Activated naive CD4-positive, alpha-beta T cell treated with anti-CD3 and anti-CD28 coated beads for 36 hours (primary cell): Measurements from ENCODE around the gene TAS1R3. TPM values are rescaled to one million over a fixed set of nuclear protein-coding genes. Genes with fewer than 3 reads are reported as not detected.

Experiments
- CTCF ChIA-PET: fragments of 350-600 bp; sonication (Branson Sonifier 250); formaldehyde crosslinking; loops from one replicate; lab custom pipeline; 2021; ENCODE audit warnings: antibody characterized with exemption; lab: Charles Lee
- DNase-seq: peaks from one replicate; pipeline ENCODE4 v3.0.0-alpha.2; 2020
- H3K27ac Mint-ChIP-seq: one replicate; pipeline ENCODE4 v1.8.0; 2021; ENCODE audit warnings: mild to moderate bottlenecking, mixed read lengths
- H3K27me3 Mint-ChIP-seq: one replicate; pipeline ENCODE4 v1.8.0; 2021; ENCODE audit warnings: low read depth, mixed read lengths
- H3K36me3 Mint-ChIP-seq: one replicate; pipeline ENCODE4 v1.8.0; 2021; ENCODE audit warnings: low read depth, mixed read lengths
- H3K4me1 Mint-ChIP-seq: one replicate; pipeline ENCODE4 v1.8.0; 2021; ENCODE audit warnings: low read depth, mixed read lengths
- H3K4me3 Mint-ChIP-seq: one replicate; pipeline ENCODE4 v1.8.0; 2021; ENCODE audit warnings: mild to moderate bottlenecking, moderate library complexity, mixed read lengths
- H3K9me3 Mint-ChIP-seq: one replicate; pipeline ENCODE4 v1.8.0; 2021; ENCODE audit warnings: mixed read lengths
- intact Hi-C: fragments of 100-400 bp; cut with micrococcal nuclease; formaldehyde crosslinking; loops from one replicate; pipeline ENCODE4 v1.15.1; 2023
- total RNA-seq, 2 experiments: library from RNA; stranded (reverse); gene quantifications; one replicate each; pipeline ENCODE4 v1.2.3, GENCODE V29; 2021

TAS1R3 gene
- total RNA-seq, 2 experiments from 2014 or later: 0.10 to 0.14 TPM

DNA sequence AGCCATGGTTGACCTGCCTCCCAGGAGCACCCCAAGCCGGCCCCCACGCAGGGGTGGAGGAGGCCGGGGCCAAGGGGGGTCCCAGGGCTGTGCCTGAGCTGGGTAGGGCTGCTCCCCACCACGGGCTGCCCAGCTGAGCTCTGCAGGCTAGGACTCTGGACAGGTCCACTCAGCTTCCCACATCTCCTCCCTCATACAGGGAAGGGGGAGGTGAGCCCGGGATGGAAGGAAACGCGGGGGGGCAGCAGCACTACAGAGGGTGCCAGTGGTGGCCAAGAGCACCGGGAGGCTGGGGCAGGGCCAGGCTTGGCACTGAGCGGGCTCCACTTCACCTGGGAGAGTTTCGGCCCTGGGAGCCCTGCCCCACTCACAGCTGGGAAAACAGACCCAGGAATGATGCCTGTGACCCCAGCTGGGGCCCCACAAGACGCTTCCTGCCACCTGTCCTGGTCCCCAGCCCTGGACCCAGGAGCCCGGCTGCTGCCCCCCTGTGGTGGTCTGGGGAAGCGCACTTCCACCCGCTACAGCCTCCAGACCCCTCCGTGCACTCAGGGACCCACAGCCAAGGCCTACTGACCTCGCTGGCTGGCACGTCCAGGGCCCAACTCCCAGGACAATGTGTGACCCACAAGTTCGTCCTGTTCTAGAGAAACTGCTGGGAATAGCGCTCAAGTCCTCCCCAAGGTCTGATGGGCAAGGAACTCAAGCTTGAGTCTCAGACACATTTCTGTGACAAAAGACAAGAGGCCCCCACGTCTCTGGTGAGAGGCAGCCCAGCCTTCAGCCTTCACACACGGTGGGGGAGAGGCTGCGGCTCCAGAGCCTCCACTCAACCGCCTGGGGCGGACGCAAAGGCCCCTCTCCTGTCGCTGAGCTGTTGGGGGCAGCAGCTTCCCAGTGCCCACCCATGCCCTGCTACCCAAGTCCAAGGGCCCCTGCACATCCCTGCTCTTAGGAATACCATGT is 40.9 kb downstream of the TAS1R3 start:
- Mint-ChIP-seq H3K4me3 (no peak overlapping the region), H3K27ac (no peak overlapping the region)
- CTCF ChIA-PET: interaction anchor here (0.7 to 2.6 kb wide), 13 partner anchors 18 to 249 kb away, joined by 3 to 11 read pairs (median 3); no protein-coding TSS in a partner anchor

GRCh38 chr1:1373051-1373814 is 42.2 kb downstream of the TAS1R3 start:
- DNase-seq: no peak
- Mint-ChIP-seq H3K4me3 (peak overlapping the region; percentile 89), H3K4me1 (peaks cover 25% of the 10 kb centered on the region), H3K9me3 (no peaks in the 10 kb centered on the region), H3K36me3 (peaks cover 1% of the 10 kb centered on the region), H3K27me3 (no peaks in the 10 kb centered on the region), H3K27ac (peak overlapping the region; percentile 36)
- CTCF ChIA-PET: no interaction called here
- intact Hi-C loops: no loop called here

More for the DNA sequence above, 40.9 kb downstream of the TAS1R3 start:
- Mint-ChIP-seq H3K4me1 (peaks cover 25% of the 10 kb centered on the region), H3K27me3 (no peaks in the 10 kb centered on the region), H3K36me3 (peaks cover 1% of the 10 kb centered on the region), H3K9me3 (no peaks in the 10 kb centered on the region)
- DNase-seq: peak; percentile 85
- intact Hi-C loops: loop anchor here (1.0 kb wide), 3 partner anchors 67 to 339 kb away; no protein-coding TSS in a partner anchor

- peaks cover 25% of the 10 kb centered on the region for H3K4me1 Mint-ChIP-seq
These were observed 42.9 kb downstream of the TAS1R3 start for GRCh38 chr1:1373815-1374588.

GRCh38 chr1:1374589-1374928 is 43.5 kb downstream of the TAS1R3 start:
- intact Hi-C loops: loop anchor here (2.0 kb wide), 1 partner anchor 50 kb away; the partner anchor contains the start of genes CPTP and INTS11
- H3K9me3 Mint-ChIP-seq: no peaks in the 10 kb centered on the region
- H3K4me3 Mint-ChIP-seq: peak overlapping the region; percentile 89

More at GRCh38 chr1:1373815-1374588, 42.9 kb downstream of the TAS1R3 start:
- peak overlapping the region; percentile 68 for H3K27ac Mint-ChIP-seq
- peaks cover 1% of the 10 kb centered on the region for H3K36me3 Mint-ChIP-seq
- H3K9me3 Mint-ChIP-seq: no peaks in the 10 kb centered on the region
- DNase-seq: no peak
- intact Hi-C loops: loop anchor here (2.0 kb wide), 1 partner anchor 49 kb away; the partner anchor contains the start of genes CPTP and INTS11
- peak overlapping the region; percentile 89 for H3K4me3 Mint-ChIP-seq
- CTCF ChIA-PET: no interaction called here
- H3K27me3 Mint-ChIP-seq: no peaks in the 10 kb centered on the region

GRCh38 chr1:1374929-1375662 is 44.0 kb downstream of the TAS1R3 start, which contains the start of gene AURKAIP1:
AURKAIP1 (minus strand) TSS chr1:1375207; CDS start chr1:1374756, 451 bp downstream.
- CTCF ChIA-PET: interaction anchor here (1.3 kb wide), 2 partner anchors 20 to 27 kb away, joined by 3 read pairs; no protein-coding TSS in a partner anchor
- peaks cover 25% of the 10 kb centered on the region for H3K4me1 Mint-ChIP-seq
- intact Hi-C loops: loop anchor here (1.0 to 2.0 kb wide), 9 partner anchors 24 to 259 kb away; partner anchors contain the start of genes C1orf159, CCNL2, CPTP and DVL1
- H3K4me3 Mint-ChIP-seq: peak within 1 kb of the TSS; percentile 89
- H3K27ac Mint-ChIP-seq: peak within 1 kb of the TSS; percentile 90
- H3K27me3 Mint-ChIP-seq: no peaks in the 10 kb centered on the region
- no peaks in the 10 kb centered on the region for H3K9me3 Mint-ChIP-seq
- peak; percentile 98 for DNase-seq
- peaks cover 1% of the 10 kb centered on the region for H3K36me3 Mint-ChIP-seq

More at GRCh38 chr1:1374589-1374928, 43.5 kb downstream of the TAS1R3 start:
- peaks cover 25% of the 10 kb centered on the region for H3K4me1 Mint-ChIP-seq
- peaks cover 1% of the 10 kb centered on the region for H3K36me3 Mint-ChIP-seq
- no peaks in the 10 kb centered on the region for H3K27me3 Mint-ChIP-seq
- CTCF ChIA-PET: interaction anchor here (1.3 kb wide), 1 partner anchor 26 kb away, joined by 3 read pairs; no protein-coding TSS in a partner anchor
- H3K27ac Mint-ChIP-seq: peak overlapping the region; percentile 68
- DNase-seq: no peak

DNA sequence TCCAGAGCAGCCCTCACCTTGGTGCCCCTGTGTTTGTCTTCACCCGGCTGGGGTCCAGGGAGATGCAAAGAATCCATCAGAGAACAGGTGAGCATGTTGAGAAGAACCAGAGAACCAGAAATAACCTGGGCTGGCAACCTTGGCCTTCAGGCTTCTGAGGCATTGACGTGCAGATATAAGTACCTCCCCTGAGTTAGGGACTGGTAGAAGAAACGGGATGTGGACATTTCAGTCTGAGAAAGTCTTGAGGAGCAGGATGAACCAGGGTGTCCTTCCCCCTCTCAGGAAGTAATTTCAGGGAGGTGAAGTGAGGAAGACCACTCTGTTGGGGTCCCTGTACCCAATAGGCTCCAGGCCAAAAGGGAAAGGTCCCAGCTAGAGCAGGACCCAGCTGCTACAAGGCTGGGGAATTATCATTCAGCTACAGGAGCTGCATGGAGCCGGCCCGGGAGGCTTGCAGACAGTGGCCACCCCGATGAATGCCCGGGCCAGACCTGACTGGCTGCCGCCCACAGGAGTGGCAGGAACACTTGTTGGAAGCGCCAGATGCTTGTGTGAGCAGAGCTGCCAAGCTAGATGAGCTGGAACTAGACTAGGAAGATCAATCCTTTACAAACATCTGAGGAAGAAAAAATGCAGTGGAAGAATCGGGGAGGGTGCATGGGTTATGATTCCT is 45.6 kb downstream of the TAS1R3 start:
- Mint-ChIP-seq H3K4me3 (peak overlapping the region; percentile 89), H3K27ac (no peak overlapping the region), H3K4me1 (peaks cover 18% of the 10 kb centered on the region), H3K27me3 (no peaks in the 10 kb centered on the region), H3K36me3 (peaks cover 1% of the 10 kb centered on the region), H3K9me3 (no peaks in the 10 kb centered on the region)
- CTCF ChIA-PET: interaction anchor here (1.4 kb wide), 1 partner anchor 64 kb away, joined by 6 read pairs; no protein-coding TSS in a partner anchor
- DNase-seq: no peak
- intact Hi-C loops: no loop called here

GRCh38 chr1:1377540-1378205 is 46.6 kb downstream of the TAS1R3 start:
- Mint-ChIP-seq H3K9me3 (no peaks in the 10 kb centered on the region), H3K4me1 (peaks cover 13% of the 10 kb centered on the region), H3K27me3 (no peaks in the 10 kb centered on the region), H3K27ac (no peak overlapping the region), H3K36me3 (peaks cover 1% of the 10 kb centered on the region), H3K4me3 (no peak overlapping the region)
- intact Hi-C loops: no loop called here
- DNase-seq: no peak
- CTCF ChIA-PET: interaction anchor here (0.6 to 1.4 kb wide), 3 partner anchors 25 to 399 kb away, joined by 3 to 6 read pairs (median 4); no protein-coding TSS in a partner anchor

DNA sequence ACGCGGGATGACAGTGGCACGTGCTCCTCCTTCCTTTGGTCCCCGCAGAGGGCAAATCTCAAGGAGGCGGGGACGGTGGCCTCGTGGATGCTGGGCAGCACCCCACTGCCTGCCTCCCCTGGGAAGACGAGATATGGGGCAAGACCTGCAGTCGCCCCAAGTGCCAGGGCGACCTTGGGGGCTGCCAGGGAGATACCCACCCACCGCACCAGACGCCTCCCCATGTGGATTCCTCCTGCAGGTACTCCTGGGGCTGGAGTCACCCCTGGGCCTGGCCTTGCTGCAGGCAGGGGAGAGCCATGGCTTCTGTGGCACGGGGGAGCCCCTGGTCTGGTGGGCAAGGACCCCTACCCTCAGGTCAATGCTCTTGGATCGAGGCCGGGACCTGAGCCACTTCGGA is 49.8 kb downstream of the TAS1R3 start:
- H3K27me3 Mint-ChIP-seq: no peaks in the 10 kb centered on the region
- no peaks in the 10 kb centered on the region for H3K9me3 Mint-ChIP-seq
- intact Hi-C loops: no loop called here
- no peak for DNase-seq
- no peaks in the 10 kb centered on the region for H3K36me3 Mint-ChIP-seq
- CTCF ChIA-PET: no interaction called here
- peaks cover 2% of the 10 kb centered on the region for H3K4me1 Mint-ChIP-seq
- H3K27ac Mint-ChIP-seq: no peak overlapping the region
- H3K4me3 Mint-ChIP-seq: no peak overlapping the region

GRCh38 chr1:1381294-1381693 is 50.2 kb downstream of the TAS1R3 start:
- no peaks in the 10 kb centered on the region for H3K36me3 Mint-ChIP-seq
- no peak overlapping the region for H3K27ac Mint-ChIP-seq
- CTCF ChIA-PET: interaction anchor here (1.1 kb wide), 1 partner anchor 21 kb away, joined by 3 read pairs; no protein-coding TSS in a partner anchor
- H3K4me3 Mint-ChIP-seq: no peak overlapping the region
- DNase-seq: no peak
- intact Hi-C loops: no loop called here
- no peaks in the 10 kb centered on the region for H3K4me1 Mint-ChIP-seq
- H3K27me3 Mint-ChIP-seq: no peaks in the 10 kb centered on the region
- H3K9me3 Mint-ChIP-seq: no peaks in the 10 kb centered on the region
